Neural cell (in vitro differentiated cells): Measurements from ENCODE around the gene LGR4.

Experiments used
- CTCF ChIP-seq: fragments of 450-650 bp; IDR thresholded peaks from 2 replicates; pipeline ENCODE4 v1.5.1; 2014; ENCODE audit warnings: antibody characterized with exemption, mild to moderate bottlenecking, moderate library complexity; ENCODE audit not compliant: poor library complexity, severe bottlenecking
- EP300 ChIP-seq: fragments of 450-650 bp; conservative IDR thresholded peaks from 2 replicates; pipeline ENCODE4 v1.6.1; 2014; ENCODE audit warnings: antibody characterized with exemption, mild to moderate bottlenecking, moderate library complexity; ENCODE audit not compliant: poor library complexity, severe bottlenecking
- EZH2 ChIP-seq: fragments of 200-600, 300-800 bp; shearing (Covaris generic), sonication (generic); IDR thresholded peaks from 2 replicates; pipeline ENCODE4 v1.6.1; 2014; ENCODE audit warnings: antibody characterized with exemption, low read length, borderline replicate concordance, mild to moderate bottlenecking; ENCODE audit not compliant: insufficient read depth, poor library complexity, severe bottlenecking
- MXI1 ChIP-seq: fragments of 450-650 bp; conservative IDR thresholded peaks from 2 replicates; pipeline ENCODE4 v1.6.1; 2014; ENCODE audit warnings: antibody characterized with exemption, mild to moderate bottlenecking; ENCODE audit not compliant: poor library complexity, severe bottlenecking
- POLR2AphosphoS5 ChIP-seq: IDR thresholded peaks from 2 replicates; pipeline ENCODE4 v1.6.1; 2012
- RAD21 ChIP-seq: fragments of 450-650 bp; conservative IDR thresholded peaks from 2 replicates; pipeline ENCODE4 v1.6.1; 2014; ENCODE audit warnings: antibody characterized with exemption, mild to moderate bottlenecking, moderate library complexity
- REST ChIP-seq: IDR thresholded peaks from 2 replicates; pipeline ENCODE4 v1.6.1; 2012; ENCODE audit warnings: borderline replicate concordance
- SMC3 ChIP-seq: fragments of 450-650 bp; conservative IDR thresholded peaks from 2 replicates; pipeline ENCODE4 v1.6.1; 2014; ENCODE audit warnings: antibody characterized with exemption, mild to moderate bottlenecking, moderate library complexity; ENCODE audit not compliant: poor library complexity
- TAF1 ChIP-seq: IDR thresholded peaks from 2 replicates; pipeline ENCODE4 v1.6.1; 2012; ENCODE audit warnings: low read depth

DNA sequence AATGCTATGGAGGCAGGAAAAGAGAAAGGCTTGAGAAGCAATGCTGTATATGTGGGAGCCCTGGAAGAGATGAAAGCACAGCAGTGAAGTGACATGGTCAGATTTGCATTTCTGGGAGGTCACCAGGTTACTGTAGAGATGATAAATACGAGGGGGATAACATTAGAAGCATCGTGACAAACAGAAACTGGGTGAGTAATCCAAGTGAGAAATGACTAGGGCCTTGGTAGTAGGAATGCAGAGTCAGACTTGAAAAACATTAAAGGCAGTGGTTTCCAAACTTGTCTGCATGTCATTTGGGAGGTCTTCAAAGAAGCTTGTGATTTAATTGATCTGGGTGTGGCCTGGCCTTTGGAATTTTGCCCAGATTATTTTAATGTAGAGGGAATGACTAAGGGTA is 153.5 kb downstream of the LGR4 start:
- TF ChIP-seq CTCF = no peak
- no peak for TF ChIP-seq POLR2AphosphoS5
- TF ChIP-seq REST = no peak
- TF ChIP-seq EZH2 = no peak
- no peak for TF ChIP-seq TAF1
- TF ChIP-seq RAD21 = no peak
- no peak for TF ChIP-seq MXI1
- no peak for TF ChIP-seq SMC3
- TF ChIP-seq EP300 = no peak
